Posterior cingulate gyrus (tissue), 11 donors: ENCODE measurements around the gene ACBD6.
"Not testable (repeated sequence)": the region's sequence is repeated elsewhere in the genome, so short reads cannot be mapped to it uniquely, and the experiment has no call there.

Experiments used
- DNase-seq, 10 donors: peaks; one replicate each; pipeline versions ENCODE4 v3.0.0 to v3.0.0-alpha.2; 2020 to 2021; ENCODE audit warnings: mixed read lengths in 3 of 10
- intact Hi-C: fragments of 100-400 bp; cut with DNase I; formaldehyde crosslinking; loops from one replicate; pipeline ENCODE4 v1.15.1; 2023

ACBD6 gene

GRCh38 chr1:180428782-180429695, 73.3 kb downstream of the ACBD6 start:
- DNase-seq, result no peak
- intact Hi-C loops, result no loop called here

GRCh38 chr1:180425952-180426351, 76.4 kb downstream of the ACBD6 start:
- intact Hi-C loops, result no loop called here
- no peak for DNase-seq

- intact Hi-C loops, result no loop called here
- DNase-seq, result no peak
Observed at GRCh38 chr1:180424848-180425457, 77.4 kb downstream of the ACBD6 start.

GRCh38 chr1:180421614-180422013, 80.8 kb downstream of the ACBD6 start:
- intact Hi-C loops, result no loop called here
- DNase-seq, result no peak

GRCh38 chr1:180421145-180421544, 81.2 kb downstream of the ACBD6 start:
- intact Hi-C loops, DNase-seq: not testable (repeated sequence)

- DNase-seq, result no peak
- intact Hi-C loops, result loop anchor here (2.0 kb wide), 1 partner anchor 227 kb away; no protein-coding TSS in a partner anchor
Observed at GRCh38 chr1:180415985-180416633, 86.3 kb downstream of the ACBD6 start.

GRCh38 chr1:180415236-180415848, 87.0 kb downstream of the ACBD6 start:
- intact Hi-C loops, result no loop called here
- no peak for DNase-seq

- no peak for DNase-seq
- intact Hi-C loops, result no loop called here
Observed at GRCh38 chr1:180412583-180412982, 89.8 kb downstream of the ACBD6 start.

- intact Hi-C loops, DNase-seq: not testable (repeated sequence)
Observed at GRCh38 chr1:180408128-180408527, 94.2 kb downstream of the ACBD6 start.

- intact Hi-C loops, result no loop called here
- no peak for DNase-seq
Observed at GRCh38 chr1:180407051-180407450, 95.3 kb downstream of the ACBD6 start.

GRCh38 chr1:180402551-180402950, 99.8 kb downstream of the ACBD6 start:
- intact Hi-C loops, result no loop called here
- DNase-seq, result no peak

GRCh38 chr1:180402001-180402400, 100.4 kb downstream of the ACBD6 start:
- intact Hi-C loops, result no loop called here
- DNase-seq, result no peak

- no peak for DNase-seq
- intact Hi-C loops, result no loop called here
Observed at GRCh38 chr1:180397175-180397574, 105.2 kb downstream of the ACBD6 start.

- DNase-seq, result no peak
- intact Hi-C loops, result no loop called here
Observed at GRCh38 chr1:180392427-180393145, 109.8 kb downstream of the ACBD6 start.

- DNase-seq, result no peak
Observed at GRCh38 chr1:180392020-180392419, 110.4 kb downstream of the ACBD6 start.

GRCh38 chr1:180387413-180387812, 115.0 kb downstream of the ACBD6 start:
- intact Hi-C loops, result no loop called here
- DNase-seq, result no peak

More at GRCh38 chr1:180392020-180392419, 110.4 kb downstream of the ACBD6 start:
- intact Hi-C loops, result no loop called here

- no peak for DNase-seq
- intact Hi-C loops, result no loop called here
Observed at GRCh38 chr1:180386745-180387367, 115.5 kb downstream of the ACBD6 start.

GRCh38 chr1:180385144-180385543, 117.2 kb downstream of the ACBD6 start:
- intact Hi-C loops, result no loop called here
- DNase-seq, result no peak

GRCh38 chr1:180384286-180385005, 117.9 kb downstream of the ACBD6 start:
- no peak for DNase-seq
- intact Hi-C loops, result no loop called here
